Endothelial cell of umbilical vein (primary cell): Measurements from ENCODE around the gene TPRA1. TPM values are rescaled to one million over a fixed set of nuclear protein-coding genes. Genes with fewer than 3 reads are reported as not detected.

Experiments
- BruUV-seq: library from RNA; stranded (reverse); fragments of 400-500 nt; replicated peaks from 2 replicates; lab custom pipeline; 2021; lab: Mats Ljungman, UMichigan
- CTCF ChIA-PET: fragments of 300-600, 350-600 bp; sonication (Branson Sonifier 250); formaldehyde crosslinking; loops from one replicate; lab custom pipeline; 2021; ENCODE audit warnings: antibody characterized with exemption, inconsistent platforms; lab: Charles Lee
- POLR2A ChIA-PET: fragments of 300-600, 350-600 bp; sonication (Branson Sonifier 250); formaldehyde crosslinking; loops from one replicate; lab custom pipeline; 2021; ENCODE audit warnings: antibody characterized with exemption, inconsistent platforms; lab: Charles Lee
- DNase-seq: peaks from one replicate; pipeline ENCODE4 v3.0.0-alpha.2; 2011; ENCODE audit warnings: low read depth, low spot score
- FAIRE-seq: peaks from 2 replicates; lab custom pipeline; 2011; peaks lifted over from hg19 to GRCh38; lab: Jason Lieb, UNC
- H2AFZ ChIP-seq: 2 replicates; pipeline ENCODE4 v1.6.0; 2012; ENCODE audit warnings: low read depth, low read length, control low read depth, inconsistent platforms
- H3K27ac ChIP-seq: 2 replicates; pipeline ENCODE4 v1.5.1; 2011; ENCODE audit warnings: low read depth, mild to moderate bottlenecking, control low read depth, low read length, moderate library complexity; ENCODE audit not compliant: insufficient read depth
- H3K27me3 ChIP-seq, 2 experiments: 2 replicates each; pipeline versions ENCODE4 v1.6.0 to v1.6.1; 2011; ENCODE audit warnings: low read length in 2 of 2, mixed read lengths in 1 of 2; ENCODE audit not compliant: control insufficient read depth in 2 of 2, insufficient read depth in 2 of 2
- H3K36me3 ChIP-seq, 2 experiments: 2 replicates in 1 of 2; 3 replicates in 1 of 2; pipeline ENCODE4 v1.5.1; 2011; ENCODE audit warnings: low read length in 2 of 2, mild to moderate bottlenecking in 1 of 2, moderate library complexity in 1 of 2; ENCODE audit not compliant: control insufficient read depth in 2 of 2, insufficient read depth in 2 of 2; ENCODE audit errors: extremely low read depth in 1 of 2
- H3K4me1 ChIP-seq: 3 replicates; pipeline ENCODE4 v1.5.1; 2011; ENCODE audit warnings: mild to moderate bottlenecking, low read length; ENCODE audit not compliant: control insufficient read depth, insufficient read depth; ENCODE audit errors: extremely low read depth
- H3K4me2 ChIP-seq: 2 replicates; pipeline ENCODE4 v1.6.1; 2011; ENCODE audit warnings: low read length, control low read depth, mixed read lengths; ENCODE audit not compliant: insufficient read depth
- H3K4me3 ChIP-seq, 3 experiments: fragments of 200-600 bp in 1 of 3; sonication (generic), shearing (Covaris generic) in 1 of 3; replicated peaks in 1 of 3; 2 replicates each; pipeline ENCODE4 v1.5.1; 2011 to 2016; ENCODE audit warnings: control low read depth in 3 of 3, low read length in 3 of 3, mild to moderate bottlenecking in 2 of 3, inconsistent platforms in 1 of 3, low read depth in 1 of 3, moderate library complexity in 1 of 3; ENCODE audit not compliant: insufficient read depth in 1 of 3
- H3K79me2 ChIP-seq: 2 replicates; pipeline ENCODE4 v1.6.0; 2012; ENCODE audit warnings: low read length, inconsistent platforms; ENCODE audit not compliant: control insufficient read depth, insufficient read depth
- H3K9ac ChIP-seq: replicated peaks from 2 replicates; pipeline ENCODE3; 2011; ENCODE audit warnings: low read length, control low read depth; ENCODE audit not compliant: insufficient read depth; ENCODE audit errors: extremely low read depth
- H3K9me1 ChIP-seq: replicated peaks from 3 replicates; pipeline ENCODE4 v1.6.0; 2011; ENCODE audit warnings: mild to moderate bottlenecking, low read length; ENCODE audit not compliant: control insufficient read depth, insufficient read depth; ENCODE audit errors: extremely low read depth
- H3K9me3 ChIP-seq: replicated peaks from 2 replicates; pipeline ENCODE4 v1.5.1; 2012; ENCODE audit warnings: low read length, inconsistent platforms; ENCODE audit not compliant: control insufficient read depth, insufficient read depth
- H4K20me1 ChIP-seq: replicated peaks from 2 replicates; pipeline ENCODE3; 2011; ENCODE audit warnings: mild to moderate bottlenecking, low read length; ENCODE audit not compliant: control insufficient read depth, insufficient read depth; ENCODE audit errors: extremely low read depth
- CTCF ChIP-seq, 2 donors: IDR thresholded peaks; 1 replicate in 1 of 2; 2 replicates in 1 of 2; pipeline ENCODE4 v1.5.1; 2011; ENCODE audit warnings: low read length in 2 of 2, mild to moderate bottlenecking in 2 of 2, moderate library complexity in 2 of 2, control low read depth in 1 of 2, inconsistent platforms in 1 of 2, low read depth in 1 of 2; ENCODE audit not compliant: insufficient read depth in 1 of 2; ENCODE audit errors: extremely low read depth in 1 of 2
- EZH2 ChIP-seq: IDR thresholded peaks from 2 replicates; pipeline ENCODE4 v1.6.1; 2012; ENCODE audit warnings: borderline replicate concordance, low read depth, mild to moderate bottlenecking, moderate library complexity, low read length, inconsistent platforms; ENCODE audit not compliant: severe bottlenecking
- FOS ChIP-seq: IDR thresholded peaks from 2 replicates; pipeline ENCODE4 v1.6.1; 2011; ENCODE audit warnings: mild to moderate bottlenecking, low read length, moderate library complexity, borderline replicate concordance; ENCODE audit not compliant: insufficient read depth
- GATA2 ChIP-seq: IDR thresholded peaks from 2 replicates; pipeline ENCODE4 v1.7.0; 2011; ENCODE audit warnings: low read depth, mild to moderate bottlenecking, moderate library complexity, mixed read lengths, low read length; ENCODE audit not compliant: insufficient read length, insufficient read depth
- JUN ChIP-seq: IDR thresholded peaks from 2 replicates; pipeline ENCODE4 v1.6.1; 2011; ENCODE audit warnings: borderline replicate concordance, low read depth; ENCODE audit not compliant: insufficient read length, insufficient read depth
- MAX ChIP-seq: IDR thresholded peaks from 2 replicates; pipeline ENCODE4 v1.6.1; 2011; ENCODE audit not compliant: insufficient read depth, insufficient read length
- MYC ChIP-seq: IDR thresholded peaks from one replicate; pipeline ENCODE4 v1.6.1; 2011; ENCODE audit warnings: mild to moderate bottlenecking, low read depth, low read length
- POLR2A ChIP-seq: IDR thresholded peaks from 2 replicates; pipeline ENCODE4 v1.6.1; 2012; ENCODE audit warnings: low read depth, mild to moderate bottlenecking, control low read depth, low read length
- POLR2AphosphoS5 ChIP-seq: IDR thresholded peaks from 2 replicates; pipeline ENCODE4 v1.6.1; 2012; ENCODE audit warnings: low read depth, mild to moderate bottlenecking, control low read depth, low read length, moderate library complexity; ENCODE audit not compliant: insufficient read depth
- dilution Hi-C: fragments of 300-500 bp; cut with MboI; formaldehyde crosslinking; loops from one replicate; pipeline ENCODE4 v1.15.0; 2019; ENCODE audit warnings: low sequenced_read_pairs; ENCODE audit not compliant: extremely low pct_ligation_motif_present
- intact Hi-C: fragments of 100-400 bp; cut with micrococcal nuclease; formaldehyde crosslinking; loops from one replicate; pipeline ENCODE4 v1.10.0; 2022
- polyA plus RNA-seq, 4 experiments: library from polyadenylated mRNA; depleted of rRNA in 3 of 4; stranded (reverse) in 3 of 4; unstranded in 1 of 4; fragments of >200 nt; gene quantifications; 2 replicates each; pipeline versions ENCODE4 v1.2.1 to v1.2.3, GENCODE V29; 2011 to 2012; ENCODE audit warnings: missing spikeins in 1 of 4
- total RNA-seq: library from RNA; stranded (reverse); gene quantifications from 2 replicates; pipeline ENCODE4 v1.2.3, GENCODE V29; 2021

The TPRA1 gene
- total and polyA plus RNA-seq, 2 donors (not counting 3 experiments of a cell fraction or from before 2014, with no cell fraction given), result 34.3 to 58.0 TPM

- Histone ChIP-seq H3K9me1 (no peaks in the 10 kb centered on the region), H2AFZ (no peak overlapping the region), H3K9ac (no peak overlapping the region), H4K20me1 (no peaks in the 10 kb centered on the region), H3K4me1 (peaks cover 8% of the 10 kb centered on the region), H3K9me3 (no peaks in the 10 kb centered on the region), H3K4me2 (no peak overlapping the region), H3K36me3 (peaks cover 4 to 12% of the 10 kb centered on the region in 2 experiments), H3K27me3 (no peaks in the 10 kb centered on the region), H3K4me3 (no peak overlapping the region), H3K27ac (no peak overlapping the region), H3K79me2 (peaks cover 19% of the 10 kb centered on the region)
- POLR2A ChIA-PET, result no interaction called here
- DNase-seq (no peak), FAIRE-seq (no peak)
- BruUV-seq, result no TSS peak
- dilution Hi-C loops (no loop called here), intact Hi-C loops (no loop called here)
- CTCF ChIA-PET, result no interaction called here
- TF ChIP-seq CTCF (IDR thresholded peaks at IDR 0.05; ENCODE audit: extremely low read depth in 1 of 2, insufficient read depth in 1 of 2, low read depth in 1 of 2, low read length in 2 of 2) (no peak), GATA2 (no peak), MYC (no peak), EZH2 (no peak), POLR2A (no peak), FOS (no peak), POLR2AphosphoS5 (no peak), JUN (no peak), MAX (no peak)
These were observed 14.1 kb upstream of the TPRA1 start for GRCh38 chr3:127604546-127605165.
